ENCODE measurements around the gene FUT9. TPM values are rescaled to one million over a fixed set of nuclear protein-coding genes. Genes with fewer than 3 reads are reported as not detected.

FUT9 gene
- total RNA-seq, 2 donors from 2014 or later: 0.11 to 1.2 TPM

DNA sequence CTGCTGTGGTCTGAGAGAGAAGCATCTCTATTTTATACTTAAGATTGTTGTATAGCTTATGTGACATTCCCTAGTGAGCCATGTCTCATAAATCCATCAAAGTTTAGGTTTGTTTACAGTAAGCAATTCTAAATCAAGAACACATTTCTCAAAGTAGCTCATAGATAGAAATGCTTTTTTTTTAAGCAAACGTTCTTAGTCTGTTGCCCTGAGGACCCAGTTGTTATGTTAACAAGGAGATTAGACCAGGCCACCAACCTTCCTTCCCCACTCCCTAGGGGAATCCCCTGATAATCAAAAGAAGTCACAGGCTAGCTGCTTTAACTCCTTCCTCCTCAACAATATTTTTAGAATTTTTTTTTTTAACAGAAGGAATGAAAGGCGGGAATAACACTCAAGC is 169.0 kb downstream of the FUT9 start:
- no peak overlapping the region for H3K27ac ChIP-seq
- no peak for DNase-seq (ENCODE audit: low spot score)
- no peaks in the 10 kb centered on the region for H3K4me1 ChIP-seq (replicated peaks)
- intact Hi-C loops (cut with DNase I): no loop called here
- TF ChIP-seq POLR2AphosphoS5 (IDR thresholded peaks at IDR 0.05) (no peak), POLR2A (IDR thresholded peaks at IDR 0.05) (no peak)
- TF ChIP-seq, protein P1, sequence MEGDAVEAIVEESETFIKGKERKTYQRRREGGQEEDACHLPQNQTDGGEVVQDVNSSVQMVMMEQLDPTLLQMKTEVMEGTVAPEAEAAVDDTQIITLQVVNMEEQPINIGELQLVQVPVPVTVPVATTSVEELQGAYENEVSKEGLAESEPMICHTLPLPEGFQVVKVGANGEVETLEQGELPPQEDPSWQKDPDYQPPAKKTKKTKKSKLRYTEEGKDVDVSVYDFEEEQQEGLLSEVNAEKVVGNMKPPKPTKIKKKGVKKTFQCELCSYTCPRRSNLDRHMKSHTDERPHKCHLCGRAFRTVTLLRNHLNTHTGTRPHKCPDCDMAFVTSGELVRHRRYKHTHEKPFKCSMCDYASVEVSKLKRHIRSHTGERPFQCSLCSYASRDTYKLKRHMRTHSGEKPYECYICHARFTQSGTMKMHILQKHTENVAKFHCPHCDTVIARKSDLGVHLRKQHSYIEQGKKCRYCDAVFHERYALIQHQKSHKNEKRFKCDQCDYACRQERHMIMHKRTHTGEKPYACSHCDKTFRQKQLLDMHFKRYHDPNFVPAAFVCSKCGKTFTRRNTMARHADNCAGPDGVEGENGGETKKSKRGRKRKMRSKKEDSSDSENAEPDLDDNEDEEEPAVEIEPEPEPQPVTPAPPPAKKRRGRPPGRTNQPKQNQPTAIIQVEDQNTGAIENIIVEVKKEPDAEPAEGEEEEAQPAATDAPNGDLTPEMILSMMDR (IDR thresholded peaks at IDR 0.05): no peak
- 5% methylated on average over 2 of the region's 2 CpGs for WGBS
- no peaks in the 10 kb centered on the region for H3K27me3 ChIP-seq (replicated peaks; ENCODE audit: insufficient read depth)
- H3K36me3 ChIP-seq: no peaks in the 10 kb centered on the region
- no peaks in the 10 kb centered on the region for H3K9me3 ChIP-seq
- no peak overlapping the region for H3K4me3 ChIP-seq

DNA sequence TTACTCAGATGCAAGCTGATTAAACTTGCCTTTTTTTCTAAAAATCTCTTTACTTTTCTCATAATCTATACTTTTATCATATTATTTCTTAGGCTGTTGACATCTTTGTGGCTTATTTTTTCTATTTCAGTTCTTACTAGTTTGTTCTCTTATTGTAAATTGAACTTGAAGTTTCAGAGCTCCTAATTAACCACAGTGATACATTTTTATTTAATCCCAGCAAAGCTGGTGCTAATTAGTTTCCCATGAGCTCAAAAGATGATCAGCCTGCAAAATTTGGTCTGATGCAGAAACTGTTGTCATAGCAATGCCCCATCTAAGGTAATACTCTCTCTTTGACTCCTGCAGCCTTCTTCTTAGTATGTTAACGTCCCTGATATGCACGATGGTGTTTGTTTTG is 170.3 kb downstream of the FUT9 start:
- Histone ChIP-seq H3K4me1 (replicated peaks) (no peaks in the 10 kb centered on the region), H3K36me3 (no peaks in the 10 kb centered on the region), H3K4me3 (no peak overlapping the region), H3K27me3 (replicated peaks; ENCODE audit: insufficient read depth) (no peaks in the 10 kb centered on the region), H3K27ac (no peak overlapping the region), H3K9me3 (no peaks in the 10 kb centered on the region)
- no peak for TF ChIP-seq POLR2AphosphoS5 (IDR thresholded peaks at IDR 0.05)
- TF ChIP-seq, protein P1 (IDR thresholded peaks at IDR 0.05): no peak
- no peak for TF ChIP-seq POLR2A (IDR thresholded peaks at IDR 0.05)
- no peak for DNase-seq (ENCODE audit: low spot score)
- intact Hi-C loops (cut with DNase I): no loop called here
- WGBS: 37% methylated on average over 2 of the region's 2 CpGs

DNA sequence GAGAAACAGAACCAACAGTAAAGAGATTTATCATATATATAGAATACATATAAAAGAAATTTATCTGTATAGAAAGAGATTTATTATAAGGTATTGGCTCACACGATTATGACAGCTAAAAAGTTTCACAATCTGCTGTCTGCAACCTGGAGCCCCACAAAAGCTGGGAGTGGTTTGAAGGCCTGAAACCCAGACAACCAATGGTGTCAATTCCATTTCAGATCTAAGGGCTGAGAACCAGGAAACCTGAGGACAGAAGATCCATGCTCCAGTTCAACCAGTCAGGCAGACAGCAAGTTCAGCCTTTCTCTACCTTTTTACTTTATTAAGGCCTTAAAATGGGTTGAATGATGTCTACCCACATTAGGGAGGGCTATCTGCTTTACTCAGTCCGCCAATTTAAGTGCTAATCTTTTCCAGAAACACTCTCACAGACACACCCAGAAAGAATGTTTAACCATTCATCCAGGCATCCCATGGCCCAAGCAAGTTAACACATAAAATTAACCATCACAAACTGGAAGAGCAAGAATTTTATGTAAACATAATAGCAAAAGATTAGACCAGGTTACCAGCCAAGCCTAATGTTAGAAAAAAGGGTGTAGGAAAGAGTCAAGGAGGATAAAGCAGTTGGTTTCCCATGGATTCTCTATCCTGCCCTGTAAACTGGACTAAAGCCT is 170.9 kb downstream of the FUT9 start:
- intact Hi-C loops (cut with DNase I): no loop called here

DNA sequence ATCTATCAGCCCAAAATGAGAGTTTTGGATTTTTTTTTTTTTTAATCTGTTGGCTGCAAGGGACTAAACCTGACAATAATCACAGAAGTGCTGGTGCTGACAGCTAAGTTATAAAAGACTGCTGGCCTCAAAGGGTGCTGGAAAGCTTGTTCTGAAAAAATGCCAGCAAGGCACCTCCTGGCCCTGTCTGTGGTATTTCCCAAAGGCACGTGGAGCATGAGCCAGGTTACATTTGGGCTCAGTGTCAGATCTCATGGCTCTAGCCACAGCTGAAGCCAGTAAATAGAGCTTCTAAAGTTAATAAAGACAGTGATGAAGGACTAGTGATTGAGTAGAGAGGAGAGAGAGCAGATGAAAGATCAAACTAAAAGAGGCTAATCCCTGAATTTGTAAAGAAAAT is 178.9 kb downstream of the FUT9 start:
- no peaks in the 10 kb centered on the region for H3K9me3 ChIP-seq
- no peaks in the 10 kb centered on the region for H3K36me3 ChIP-seq
- intact Hi-C loops (cut with DNase I): no loop called here
- no peak overlapping the region for H3K27ac ChIP-seq
- no peaks in the 10 kb centered on the region for H3K4me1 ChIP-seq (replicated peaks)
- DNase-seq (ENCODE audit: low spot score): peak; percentile 62
- no peaks in the 10 kb centered on the region for H3K27me3 ChIP-seq (replicated peaks; ENCODE audit: insufficient read depth)
- no peak overlapping the region for H3K4me3 ChIP-seq
- 9% methylated on average over 1 of the region's 1 CpG for WGBS
- no peak for TF ChIP-seq POLR2A (IDR thresholded peaks at IDR 0.05)
- peak; percentile 13 for TF ChIP-seq POLR2AphosphoS5 (IDR thresholded peaks at IDR 0.05)
- TF ChIP-seq, protein P1 (IDR thresholded peaks at IDR 0.05): no peak

More for the DNA sequence above, 170.9 kb downstream of the FUT9 start:
- WGBS: 31% methylated on average over 2 of the region's 2 CpGs
- H3K4me1 ChIP-seq (replicated peaks): no peaks in the 10 kb centered on the region
- TF ChIP-seq POLR2A (IDR thresholded peaks at IDR 0.05): no peak
- no peak for TF ChIP-seq POLR2AphosphoS5 (IDR thresholded peaks at IDR 0.05)
- TF ChIP-seq, protein P1 (IDR thresholded peaks at IDR 0.05): no peak
- H3K27me3 ChIP-seq (replicated peaks; ENCODE audit: insufficient read depth): no peaks in the 10 kb centered on the region
- no peaks in the 10 kb centered on the region for H3K9me3 ChIP-seq
- no peak overlapping the region for H3K27ac ChIP-seq
- DNase-seq (ENCODE audit: low spot score): no peak
- no peaks in the 10 kb centered on the region for H3K36me3 ChIP-seq
- H3K4me3 ChIP-seq: no peak overlapping the region

DNA sequence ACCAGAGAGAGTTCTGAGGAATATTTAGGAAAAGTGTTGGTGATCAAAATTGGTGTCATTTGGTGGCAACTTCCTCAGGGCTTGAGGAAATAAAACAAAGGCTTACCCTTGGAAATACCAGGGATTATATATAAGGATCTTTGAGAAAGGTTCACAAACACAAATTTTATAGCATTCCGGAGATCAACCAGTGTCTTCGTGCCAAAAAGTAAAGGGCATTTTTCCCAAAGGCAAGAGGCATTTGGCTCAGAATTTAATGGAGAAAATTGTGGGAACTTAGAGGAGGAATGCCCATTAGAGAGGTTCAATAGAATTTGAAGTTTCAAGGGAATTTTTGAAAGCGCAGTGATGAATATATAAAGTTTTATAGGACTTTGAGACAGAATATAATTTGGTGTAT is 179.5 kb downstream of the FUT9 start:
- no peaks in the 10 kb centered on the region for H3K36me3 ChIP-seq
- TF ChIP-seq POLR2A (IDR thresholded peaks at IDR 0.05): no peak
- no peak for TF ChIP-seq POLR2AphosphoS5 (IDR thresholded peaks at IDR 0.05)
- TF ChIP-seq, protein P1 (IDR thresholded peaks at IDR 0.05): no peak
- intact Hi-C loops (cut with DNase I): no loop called here
- 43% methylated on average over 3 of the region's 3 CpGs for WGBS
- H3K9me3 ChIP-seq: no peaks in the 10 kb centered on the region
- no peak overlapping the region for H3K27ac ChIP-seq
- H3K4me1 ChIP-seq (replicated peaks): no peaks in the 10 kb centered on the region
- no peaks in the 10 kb centered on the region for H3K27me3 ChIP-seq (replicated peaks; ENCODE audit: insufficient read depth)
- no peak overlapping the region for H3K4me3 ChIP-seq
- no peak for DNase-seq (ENCODE audit: low spot score)

Measured in prostate gland (tissue), 2 donors.